Measurements from ENCODE around the gene TEX35.
"Not testable (repeated sequence)": the region's sequence is repeated elsewhere in the genome, so short reads cannot be mapped to it uniquely, and the experiment has no call there.

The TEX35 gene

DNA sequence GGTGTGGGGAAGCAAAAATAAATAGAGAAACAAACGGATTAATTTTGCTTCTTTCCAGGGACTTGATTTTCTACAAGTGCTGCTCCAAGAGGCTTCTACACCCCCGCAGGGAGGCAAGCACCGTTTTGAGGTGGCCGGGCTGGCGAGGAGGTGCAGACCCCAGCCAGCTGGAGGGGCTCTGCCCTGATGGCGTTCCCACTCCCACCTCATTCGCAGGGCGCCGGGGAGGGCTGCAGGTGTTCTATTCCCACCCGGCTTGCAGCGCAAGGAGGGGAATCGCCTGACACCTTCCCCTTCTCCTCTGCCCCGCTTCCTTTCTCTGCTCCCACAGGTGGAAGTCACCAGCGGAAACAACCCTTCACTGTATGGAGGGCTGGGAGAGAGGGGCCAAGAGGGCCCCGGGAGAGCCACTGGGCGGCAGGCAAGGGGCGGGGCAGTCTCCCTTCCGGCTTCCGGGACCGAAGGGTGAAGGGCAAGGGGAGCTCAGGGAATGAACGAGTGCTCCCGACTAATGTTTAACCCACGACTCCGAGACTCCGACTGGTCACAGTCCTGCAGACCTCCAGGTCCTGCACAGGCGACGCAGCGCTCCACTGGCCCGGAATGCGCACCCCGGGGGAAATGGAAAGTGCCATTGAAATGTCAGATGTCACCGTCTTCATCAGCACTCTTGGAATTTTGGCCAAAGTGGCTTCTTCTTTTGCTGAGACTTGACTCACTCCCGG, 29.1 kb downstream of the TEX35 start:
- DNase-seq (ENCODE audit: low spot score), result peak; percentile 52

DNA sequence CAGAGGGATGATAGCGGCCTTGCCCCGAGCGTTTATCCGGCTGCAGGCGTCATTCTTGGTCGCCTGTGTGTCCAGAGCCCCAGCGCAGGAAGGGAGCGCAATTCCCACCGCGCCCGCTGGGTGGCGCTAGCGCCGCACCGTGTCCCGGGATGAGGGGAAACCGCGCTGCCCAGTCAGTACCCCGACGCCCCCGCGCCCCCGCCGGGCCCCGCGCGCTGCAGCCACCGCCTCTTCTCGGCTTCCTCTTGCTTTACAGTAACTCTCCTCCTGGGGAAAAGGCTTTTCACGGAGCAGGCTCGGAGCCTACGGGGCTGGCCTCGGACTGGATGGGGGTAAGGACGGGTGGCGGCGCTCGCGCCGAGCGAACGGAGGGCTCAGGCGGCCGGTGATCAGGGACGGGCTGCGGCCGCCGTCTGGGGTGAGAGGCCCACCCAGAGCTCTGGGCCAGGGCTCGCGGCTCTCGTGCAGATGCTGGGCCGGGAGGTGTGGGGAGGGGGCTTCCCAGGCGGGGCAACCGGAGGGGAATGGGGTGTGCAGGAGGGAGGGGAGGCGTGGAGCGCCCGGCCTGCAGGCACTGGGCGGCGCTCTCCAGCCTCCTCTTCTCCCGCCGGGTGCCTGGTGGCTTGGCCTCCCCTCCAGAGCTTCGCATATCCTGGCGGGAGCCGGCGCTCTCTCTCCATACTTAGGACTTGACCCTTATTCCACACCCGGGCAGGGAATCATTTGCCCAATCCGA, 29.8 kb downstream of the TEX35 start:
- DNase-seq (ENCODE audit: low spot score), result peak; percentile 71

- no peak for DNase-seq (ENCODE audit: low spot score)
These were observed 30.3 kb downstream of the TEX35 start for GRCh38 chr1:178543290-178543607.

- DNase-seq (ENCODE audit: low spot score), result no peak
These were observed 31.6 kb downstream of the TEX35 start for GRCh38 chr1:178544531-178544930.

DNA sequence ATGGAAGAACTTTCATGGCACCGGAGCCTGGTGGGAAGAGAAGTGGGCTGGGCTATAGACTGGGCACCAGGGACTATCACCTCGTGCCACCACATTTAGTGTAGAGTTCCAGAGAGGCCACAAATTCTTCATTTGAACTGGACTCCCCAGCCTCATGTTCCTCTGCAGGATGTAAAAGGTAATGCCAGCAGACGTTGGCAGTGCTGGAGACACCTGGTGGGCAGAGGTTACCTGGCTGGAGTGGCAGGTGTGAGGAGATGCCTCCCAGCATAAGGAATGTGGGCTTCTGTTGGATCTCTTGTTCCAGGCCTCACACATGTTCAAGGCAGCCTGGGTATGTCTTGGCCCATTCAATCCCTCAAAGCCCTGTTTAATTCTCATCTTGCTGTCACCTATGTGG, 35.2 kb downstream of the TEX35 start:
- no peak for DNase-seq (ENCODE audit: low spot score)

GRCh38 chr1:178551307-178551706, 38.4 kb downstream of the TEX35 start:
- no peak for DNase-seq (ENCODE audit: low spot score)

DNA sequence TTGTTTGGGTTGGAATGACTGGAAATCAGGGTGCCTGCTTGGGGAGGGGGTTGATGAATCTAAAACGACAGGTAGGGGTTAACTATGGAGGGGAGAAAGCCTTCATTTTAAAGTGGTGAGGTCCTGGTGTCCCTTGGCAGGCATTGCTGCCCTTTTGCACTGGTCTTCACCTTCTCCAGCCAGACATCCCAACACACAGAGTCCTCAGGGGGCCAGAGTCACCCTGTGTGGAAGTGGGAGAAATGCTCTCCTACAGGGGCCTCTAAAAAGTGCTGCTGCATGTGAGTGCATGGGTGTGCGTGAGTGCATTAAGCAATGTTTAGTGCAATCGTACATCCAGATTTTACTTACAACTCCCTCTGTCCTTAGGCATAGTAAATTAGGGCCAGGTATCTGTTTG, 39.0 kb downstream of the TEX35 start:
- DNase-seq (ENCODE audit: low spot score), result no peak

GRCh38 chr1:178552856-178553255, 39.9 kb downstream of the TEX35 start:
- no peak for DNase-seq (ENCODE audit: low spot score)

DNA sequence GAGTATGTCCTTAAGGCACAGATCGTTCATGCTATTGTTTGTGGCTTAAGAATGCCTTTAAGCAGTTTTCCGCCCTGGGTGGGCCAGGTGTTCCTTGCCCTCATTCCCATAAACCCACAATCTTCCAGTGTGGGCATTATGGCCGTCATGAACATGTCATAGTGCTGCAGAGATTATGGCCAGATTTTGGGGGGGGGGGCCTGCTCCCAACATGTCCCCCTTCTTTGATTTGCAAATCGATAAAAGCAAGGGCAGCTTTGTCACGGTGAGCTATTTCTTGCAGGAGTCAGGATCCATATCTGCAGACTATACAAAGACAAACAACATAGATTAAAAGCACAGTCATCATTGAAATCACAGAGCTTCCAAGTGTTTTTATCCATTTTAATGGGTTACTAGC, 41.4 kb downstream of the TEX35 start:
- not testable (repeated sequence) for DNase-seq (ENCODE audit: low spot score)

- not testable (repeated sequence) for DNase-seq (ENCODE audit: low spot score)
These were observed 42.7 kb downstream of the TEX35 start for GRCh38 chr1:178555613-178556012.

- not testable (repeated sequence) for DNase-seq (ENCODE audit: low spot score)
These were observed 45.9 kb downstream of the TEX35 start for GRCh38 chr1:178558816-178559215.

DNA sequence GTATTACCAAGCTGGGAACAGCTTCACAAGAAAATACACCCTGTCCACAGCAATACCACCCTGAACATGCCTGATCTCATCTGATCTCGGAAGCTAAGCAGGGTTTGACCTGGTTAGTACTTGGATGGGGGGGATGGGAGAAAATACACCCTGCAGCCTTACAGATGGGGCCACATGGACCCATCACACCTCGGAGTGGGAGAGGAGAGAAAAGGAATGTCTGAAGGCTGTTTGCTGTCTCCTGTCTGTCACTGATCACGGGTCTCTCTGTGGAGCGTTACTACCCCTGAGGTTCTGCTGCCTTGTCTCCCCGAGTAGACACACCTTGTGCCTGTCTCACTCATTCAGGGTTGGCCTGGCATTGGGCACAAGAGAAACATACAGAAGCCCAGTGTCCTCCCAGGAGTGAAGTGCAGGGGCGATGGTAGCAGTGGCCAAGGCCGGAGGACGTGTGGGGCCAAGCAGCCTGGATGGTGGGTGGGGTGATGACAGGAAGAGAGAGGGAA, 48.0 kb downstream of the TEX35 start:
- no peak for DNase-seq (ENCODE audit: low spot score)

DNA sequence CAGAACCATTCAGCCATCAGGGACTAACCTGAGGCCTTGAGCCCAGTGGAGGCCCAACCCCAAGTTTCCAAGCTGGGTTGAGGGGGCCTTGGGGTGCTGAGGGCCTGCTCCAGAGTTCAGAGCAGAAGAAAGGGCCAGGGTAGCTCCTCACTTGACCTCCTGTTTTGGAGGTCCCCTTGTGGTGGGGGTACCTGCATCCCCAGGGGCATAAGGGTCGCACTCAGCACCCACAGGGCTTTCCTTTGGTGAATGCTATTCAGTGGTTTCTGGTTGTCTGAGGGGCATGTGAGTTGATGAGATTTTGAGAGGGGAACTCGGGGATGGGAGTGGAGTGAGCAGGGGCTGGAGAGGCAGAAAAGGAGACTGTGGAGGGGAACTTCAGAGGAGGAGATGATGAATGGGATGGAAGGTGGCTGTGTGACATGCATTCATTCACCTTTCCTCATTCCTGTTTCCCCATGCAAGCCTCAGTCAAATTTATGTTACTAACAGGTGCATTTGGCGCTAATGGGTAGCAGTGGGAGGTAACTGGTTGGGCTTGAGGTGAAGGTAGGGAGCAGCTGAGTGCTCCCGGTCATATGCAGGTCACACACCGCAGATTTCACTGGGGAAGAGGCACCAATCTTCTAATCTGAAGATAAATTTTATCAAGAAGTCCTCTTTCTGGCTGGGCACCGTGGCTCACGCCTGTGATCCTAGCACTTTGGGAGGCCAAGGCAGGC, 50.4 kb downstream of the TEX35 start:
- DNase-seq (ENCODE audit: low spot score), result no peak

DNA sequence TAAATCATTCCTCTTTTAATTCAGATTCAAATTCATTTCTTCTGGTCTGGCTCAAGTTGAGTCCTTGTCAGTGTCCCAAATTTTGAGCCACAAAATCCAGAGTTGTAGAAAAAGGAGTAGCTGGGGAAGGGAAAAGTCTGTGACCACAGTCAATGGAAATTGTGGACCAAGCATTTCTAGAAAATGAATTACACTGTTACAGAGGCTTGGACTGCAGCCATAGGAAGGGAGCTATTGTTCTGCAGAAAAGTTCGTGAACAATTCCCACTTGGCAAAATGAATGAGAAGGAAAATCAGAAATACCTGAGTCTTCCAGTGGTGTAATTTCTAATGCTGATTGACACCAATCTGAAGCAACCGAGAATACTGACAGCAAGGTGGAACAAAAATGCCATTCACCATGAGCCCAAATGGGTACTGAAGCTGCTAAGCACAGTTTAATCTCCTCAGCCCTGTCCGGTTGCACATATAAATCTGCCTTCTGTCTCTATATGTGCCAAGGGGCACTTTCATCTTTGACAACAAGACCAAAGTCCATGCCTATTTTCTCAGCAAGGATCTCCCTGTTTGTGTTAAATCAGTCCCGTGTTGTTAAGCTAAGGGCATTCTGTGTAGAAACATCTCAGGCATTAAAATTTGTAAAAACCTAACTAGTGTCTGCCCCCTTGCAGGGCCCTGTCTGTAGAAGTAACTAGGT, 51.3 kb downstream of the TEX35 start:
- peak; percentile 9 for DNase-seq (ENCODE audit: low spot score)

GRCh38 chr1:178564783-178565180, 51.9 kb downstream of the TEX35 start:
- DNase-seq (ENCODE audit: low spot score), result no peak

- DNase-seq (ENCODE audit: low spot score), result no peak
These were observed 52.7 kb downstream of the TEX35 start for GRCh38 chr1:178565586-178565985.

- DNase-seq (ENCODE audit: low spot score), result no peak
These were observed 53.3 kb downstream of the TEX35 start for GRCh38 chr1:178566187-178566586.

GRCh38 chr1:178571807-178572206, 58.9 kb downstream of the TEX35 start:
- DNase-seq (ENCODE audit: low spot score), result no peak
